Astrocyte of the spinal cord (primary cell): ENCODE data around the gene EXOC6B.

Experiments used
- DNase-seq: peaks from one replicate; pipeline ENCODE4 v3.0.0; 2011; ENCODE audit warnings: low read depth, low spot score
- H3K4me3 ChIP-seq: 2 replicates; pipeline ENCODE4 v1.5.1; 2011; ENCODE audit warnings: low read depth, mild to moderate bottlenecking, low read length, moderate library complexity
- in situ Hi-C: cut with HindIII; loops from 2 replicates; pipeline ENCODE4 v1.10.0; 2017; ENCODE audit warnings: low sequenced_read_pairs
- TF ChIP-seq, protein P1 (sequence below): IDR thresholded peaks from 2 replicates; pipeline ENCODE4 v1.5.1; 2012; ENCODE audit warnings: low read depth, mild to moderate bottlenecking, low read length, inconsistent platforms

The EXOC6B gene

GRCh38 chr2:72362733-72363132 lies 463.1 kb downstream of the EXOC6B start:
- H3K4me3 ChIP-seq = no peak overlapping the region
- DNase-seq = no peak
- in situ Hi-C loops = no loop called here
- TF ChIP-seq, protein P1, sequence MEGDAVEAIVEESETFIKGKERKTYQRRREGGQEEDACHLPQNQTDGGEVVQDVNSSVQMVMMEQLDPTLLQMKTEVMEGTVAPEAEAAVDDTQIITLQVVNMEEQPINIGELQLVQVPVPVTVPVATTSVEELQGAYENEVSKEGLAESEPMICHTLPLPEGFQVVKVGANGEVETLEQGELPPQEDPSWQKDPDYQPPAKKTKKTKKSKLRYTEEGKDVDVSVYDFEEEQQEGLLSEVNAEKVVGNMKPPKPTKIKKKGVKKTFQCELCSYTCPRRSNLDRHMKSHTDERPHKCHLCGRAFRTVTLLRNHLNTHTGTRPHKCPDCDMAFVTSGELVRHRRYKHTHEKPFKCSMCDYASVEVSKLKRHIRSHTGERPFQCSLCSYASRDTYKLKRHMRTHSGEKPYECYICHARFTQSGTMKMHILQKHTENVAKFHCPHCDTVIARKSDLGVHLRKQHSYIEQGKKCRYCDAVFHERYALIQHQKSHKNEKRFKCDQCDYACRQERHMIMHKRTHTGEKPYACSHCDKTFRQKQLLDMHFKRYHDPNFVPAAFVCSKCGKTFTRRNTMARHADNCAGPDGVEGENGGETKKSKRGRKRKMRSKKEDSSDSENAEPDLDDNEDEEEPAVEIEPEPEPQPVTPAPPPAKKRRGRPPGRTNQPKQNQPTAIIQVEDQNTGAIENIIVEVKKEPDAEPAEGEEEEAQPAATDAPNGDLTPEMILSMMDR = no peak

- no peak for DNase-seq
- H3K4me3 ChIP-seq = no peak overlapping the region
- TF ChIP-seq, protein P1 = no peak
- in situ Hi-C loops = no loop called here
Measured at GRCh38 chr2:72361521-72361920, 464.3 kb downstream of the EXOC6B start.

DNA sequence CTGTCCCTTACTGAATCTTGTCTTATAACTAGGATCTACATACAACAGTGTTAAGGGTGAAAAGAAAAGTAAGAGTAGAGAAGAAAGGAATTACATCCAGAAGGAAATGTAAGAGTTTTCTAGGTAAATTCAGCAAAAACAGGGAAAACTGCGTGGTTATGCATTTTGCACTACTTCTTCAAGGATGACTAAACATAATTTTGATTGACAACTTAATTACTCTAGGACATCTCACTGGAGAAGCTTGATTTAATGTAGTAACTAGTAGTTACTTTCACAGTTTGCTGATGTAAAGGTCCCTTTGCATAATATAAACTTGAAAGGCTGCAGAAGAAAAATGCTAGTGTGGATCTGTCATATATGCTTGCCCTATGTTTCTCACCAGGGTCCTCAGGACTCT lies 464.8 kb downstream of the EXOC6B start:
- TF ChIP-seq, protein P1 = no peak
- no peak for DNase-seq
- in situ Hi-C loops = no loop called here
- no peak overlapping the region for H3K4me3 ChIP-seq

DNA sequence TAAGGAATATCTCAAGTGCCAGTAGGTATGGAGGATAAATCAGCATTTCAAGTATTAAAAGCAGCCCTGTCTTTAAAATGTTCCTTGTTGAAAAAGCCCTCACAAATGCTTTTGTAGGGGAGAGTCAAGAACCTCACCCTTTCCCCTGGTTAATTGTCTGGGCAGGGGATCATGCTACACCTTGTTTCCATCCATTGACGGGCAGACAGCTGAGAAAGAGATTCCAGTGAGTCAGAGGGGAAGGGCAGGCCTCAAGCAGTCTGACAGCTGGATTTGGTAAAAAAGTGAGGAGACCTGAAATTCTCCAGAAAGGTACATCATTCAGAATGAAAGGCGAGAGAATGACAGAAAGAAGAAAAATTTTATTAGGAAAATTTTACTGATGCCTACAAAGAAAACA lies 475.0 kb downstream of the EXOC6B start:
- TF ChIP-seq, protein P1 = no peak
- DNase-seq = no peak
- H3K4me3 ChIP-seq = no peak overlapping the region
- in situ Hi-C loops = no loop called here

DNA sequence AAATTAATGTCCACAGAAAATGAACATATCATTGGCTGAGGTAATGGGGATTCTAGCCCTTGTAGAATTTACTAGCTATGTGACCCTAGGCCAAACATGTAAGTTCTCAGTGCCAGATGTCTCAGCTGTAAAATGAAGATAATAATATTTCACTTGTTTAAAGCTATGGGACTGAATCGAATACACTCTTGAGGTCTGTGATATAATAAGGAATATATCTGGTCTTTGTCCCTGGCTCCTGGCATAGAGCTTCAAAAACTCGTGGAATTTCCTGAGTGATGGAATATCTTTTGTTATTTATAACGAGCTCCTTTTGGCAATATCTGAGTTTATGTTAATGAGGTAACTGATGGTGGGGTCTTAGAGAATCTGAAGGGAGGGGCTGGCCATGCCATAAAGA lies 476.8 kb downstream of the EXOC6B start:
- in situ Hi-C loops = no loop called here
- no peak overlapping the region for H3K4me3 ChIP-seq
- TF ChIP-seq, protein P1 = no peak
- DNase-seq = no peak

DNA sequence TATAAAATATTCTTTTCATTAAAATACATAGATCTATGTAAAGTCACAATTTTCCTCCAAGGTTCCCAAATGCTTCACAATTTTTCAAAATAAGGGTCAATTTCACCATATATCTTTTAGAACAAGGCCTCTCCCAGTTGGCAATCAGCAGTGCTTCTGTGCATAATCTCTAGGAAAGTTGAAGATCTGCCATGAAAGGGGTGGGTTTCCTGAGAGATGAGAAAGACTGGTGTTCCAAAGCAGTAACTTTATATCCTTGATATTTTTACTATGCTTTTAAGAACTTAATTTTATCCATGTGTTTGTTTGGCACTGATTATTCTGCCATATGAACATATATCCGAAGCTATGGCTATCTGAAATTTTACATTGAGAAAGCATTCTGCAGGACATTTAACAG lies 478.8 kb downstream of the EXOC6B start:
- in situ Hi-C loops = no loop called here
- DNase-seq = no peak
- H3K4me3 ChIP-seq = no peak overlapping the region
- TF ChIP-seq, protein P1 = no peak

GRCh38 chr2:72341639-72342038 lies 484.2 kb downstream of the EXOC6B start:
- in situ Hi-C loops = no loop called here

More at GRCh38 chr2:72341639-72342038, 484.2 kb downstream of the EXOC6B start:
- H3K4me3 ChIP-seq = no peak overlapping the region
- TF ChIP-seq, protein P1 = no peak
- no peak for DNase-seq
